Hepatocyte (in vitro differentiated cells): ENCODE measurements around the gene PNO1. TPM values are rescaled to one million over a fixed set of nuclear protein-coding genes. Genes with fewer than 3 reads are reported as not detected.

ENCODE experiments used
- DNase-seq: peaks from one replicate; pipeline ENCODE4 v3.0.0-alpha.2; 2016; ENCODE audit warnings: low spot score
- H2AFZ ChIP-seq: fragments of 200-600 bp; sonication (generic); 2 replicates; pipeline ENCODE4 v1.6.0; 2016; ENCODE audit warnings: antibody characterized with exemption, mild to moderate bottlenecking
- H3K27ac ChIP-seq: fragments of 200-600 bp; sonication (generic); 2 replicates; pipeline ENCODE4 v1.5.1; 2016; ENCODE audit warnings: mild to moderate bottlenecking
- H3K27me3 ChIP-seq: fragments of 200-600 bp; sonication (generic); 2 replicates; pipeline ENCODE4 v1.6.1; 2016
- H3K36me3 ChIP-seq: fragments of 200-600 bp; sonication (generic); replicated peaks from 2 replicates; pipeline ENCODE4 v1.5.1; 2016; ENCODE audit warnings: low read depth; ENCODE audit not compliant: insufficient read depth
- H3K4me1 ChIP-seq: fragments of 200-600 bp; sonication (generic); 2 replicates; pipeline ENCODE4 v1.5.1; 2016; ENCODE audit warnings: mild to moderate bottlenecking, moderate library complexity; ENCODE audit not compliant: insufficient read depth
- H3K4me2 ChIP-seq: fragments of 200-600 bp; sonication (generic); 2 replicates; pipeline ENCODE4 v1.6.0; 2016
- H3K4me3 ChIP-seq: fragments of 200-600 bp; sonication (generic); 2 replicates; pipeline ENCODE4 v1.5.1; 2016; ENCODE audit warnings: mild to moderate bottlenecking
- H3K79me2 ChIP-seq: fragments of 200-600 bp; sonication (generic); 2 replicates; pipeline ENCODE4 v1.6.0; 2017; ENCODE audit warnings: mild to moderate bottlenecking
- H3K9me2 ChIP-seq: fragments of 200-600 bp; sonication (generic); replicated peaks from 2 replicates; pipeline ENCODE4 v1.6.0; 2017; ENCODE audit warnings: mild to moderate bottlenecking; ENCODE audit not compliant: insufficient read depth
- H3K9me3 ChIP-seq: fragments of 200-600 bp; sonication (generic); 2 replicates; pipeline ENCODE4 v1.5.1; 2016; ENCODE audit warnings: low read depth, mild to moderate bottlenecking
- H4K20me1 ChIP-seq: fragments of 200-600 bp; sonication (generic); 2 replicates; pipeline ENCODE4 v1.6.0; 2016; ENCODE audit warnings: mild to moderate bottlenecking; ENCODE audit not compliant: insufficient read depth, poor library complexity, severe bottlenecking
- CTCF ChIP-seq: fragments of 200-600 bp; sonication (generic); IDR thresholded peaks from 2 replicates; pipeline ENCODE4 v1.5.1; 2016; ENCODE audit warnings: antibody characterized with exemption, mild to moderate bottlenecking; ENCODE audit not compliant: poor library complexity
- EZH2 ChIP-seq: fragments of 200-600 bp; sonication (generic); IDR thresholded peaks from 2 replicates; pipeline ENCODE4 v1.6.1; 2016; ENCODE audit warnings: antibody characterized with exemption, mild to moderate bottlenecking, borderline replicate concordance
- EZH2phosphoT487 ChIP-seq: fragments of 200-600 bp; sonication (generic); IDR thresholded peaks from one replicate; pipeline ENCODE4 v1.6.1; 2018; ENCODE audit warnings: antibody characterized with exemption, mild to moderate bottlenecking, low read depth, moderate library complexity; ENCODE audit not compliant: unreplicated experiment, severe bottlenecking
- WGBS: methylation state at CpG from one replicate; pipeline ENCODE4 v1.1.6; 2016; ENCODE audit warnings: low lambda C conversion rate; ENCODE audit errors: missing lambda C conversion rate; 5-methylcytosine and 5-hydroxymethylcytosine counted together
- polyA plus RNA-seq: library from polyadenylated mRNA; unstranded; fragments of >200 nt; fragmentation: Nextera tagmentation; extraction: Ambion mirVana; gene quantifications from 2 replicates; pipeline ENCODE4 v1.2.1, GENCODE V29; 2016
- total RNA-seq: library from RNA; depleted of rRNA; stranded (reverse); fragments of >200 nt; gene quantifications from 2 replicates; pipeline ENCODE4 v1.2.3, GENCODE V29; 2014

Gene PNO1
- total and polyA plus RNA-seq, 2 experiments from 2014 or later = 15.5 to 22.9 TPM

- H3K36me3 ChIP-seq = no peaks in the 10 kb centered on the region
Observed at GRCh38 chr2:68125821-68126220, 31.9 kb upstream of the PNO1 start.

GRCh38 chr2:68126561-68126960 is 31.1 kb upstream of the PNO1 start:
- TF ChIP-seq CTCF (no peak), EZH2phosphoT487 (no peak), EZH2 (no peak)
- Histone ChIP-seq H3K27me3 (no peaks in the 10 kb centered on the region), H3K36me3 (no peaks in the 10 kb centered on the region), H3K4me1 (no peaks in the 10 kb centered on the region), H3K9me3 (no peaks in the 10 kb centered on the region), H3K4me2 (no peak overlapping the region), H2AFZ (no peak overlapping the region), H3K79me2 (no peaks in the 10 kb centered on the region), H4K20me1 (no peaks in the 10 kb centered on the region), H3K4me3 (no peak overlapping the region), H3K27ac (no peak overlapping the region), H3K9me2 (no peaks in the 10 kb centered on the region)
- no peak for DNase-seq
- WGBS = 88% methylated on average over 2 of the region's 2 CpGs

More at GRCh38 chr2:68125821-68126220, 31.9 kb upstream of the PNO1 start:
- 95% methylated on average over 5 of the region's 5 CpGs for WGBS
- no peak overlapping the region for H3K27ac ChIP-seq
- no peaks in the 10 kb centered on the region for H3K79me2 ChIP-seq
- H3K4me1 ChIP-seq = peaks cover 4% of the 10 kb centered on the region
- no peak overlapping the region for H3K4me2 ChIP-seq
- H3K4me3 ChIP-seq = no peak overlapping the region
- no peaks in the 10 kb centered on the region for H4K20me1 ChIP-seq
- no peaks in the 10 kb centered on the region for H3K9me3 ChIP-seq
- no peaks in the 10 kb centered on the region for H3K9me2 ChIP-seq
- H2AFZ ChIP-seq = no peak overlapping the region
- TF ChIP-seq CTCF (no peak), EZH2phosphoT487 (no peak), EZH2 (no peak)
- no peaks in the 10 kb centered on the region for H3K27me3 ChIP-seq
- no peak for DNase-seq

GRCh38 chr2:68127358-68128242 is 30.1 kb upstream of the PNO1 start:
- WGBS = 79% methylated on average over 2 of the region's 2 CpGs

GRCh38 chr2:68134120-68134519 is 23.6 kb upstream of the PNO1 start:
- no peaks in the 10 kb centered on the region for H4K20me1 ChIP-seq
- no peak overlapping the region for H3K4me2 ChIP-seq
- no peak for DNase-seq
- no peaks in the 10 kb centered on the region for H3K36me3 ChIP-seq
- H3K4me3 ChIP-seq = no peak overlapping the region
- TF ChIP-seq CTCF = no peak
- TF ChIP-seq EZH2phosphoT487 = no peak
- no peak for TF ChIP-seq EZH2
- H3K9me2 ChIP-seq = no peaks in the 10 kb centered on the region
- no peaks in the 10 kb centered on the region for H3K27me3 ChIP-seq
- H3K27ac ChIP-seq = no peak overlapping the region
- no peaks in the 10 kb centered on the region for H3K79me2 ChIP-seq
- H3K9me3 ChIP-seq = no peaks in the 10 kb centered on the region
- WGBS = 68% methylated on average over 1 of the region's 1 CpG
- H3K4me1 ChIP-seq = no peaks in the 10 kb centered on the region
- H2AFZ ChIP-seq = no peak overlapping the region

More at GRCh38 chr2:68127358-68128242, 30.1 kb upstream of the PNO1 start:
- no peak for DNase-seq
- Histone ChIP-seq H3K9me2 (no peaks in the 10 kb centered on the region), H3K9me3 (no peaks in the 10 kb centered on the region), H3K4me3 (no peak overlapping the region), H3K4me1 (no peaks in the 10 kb centered on the region), H4K20me1 (no peaks in the 10 kb centered on the region), H2AFZ (no peak overlapping the region), H3K27ac (no peak overlapping the region), H3K79me2 (no peaks in the 10 kb centered on the region), H3K36me3 (no peaks in the 10 kb centered on the region), H3K4me2 (no peak overlapping the region), H3K27me3 (no peaks in the 10 kb centered on the region)
- TF ChIP-seq EZH2phosphoT487 (no peak), EZH2 (no peak)
